ENCODE data around the gene UBE2S. TPM values are rescaled to one million over a fixed set of nuclear protein-coding genes. Genes with fewer than 3 reads are reported as not detected.

UBE2S gene
- total and polyA plus RNA-seq, 2 of the 8 experiments (the other 6 are each of a cell fraction or from before 2014, with no cell fraction given) = 398 to 530 TPM

DNA sequence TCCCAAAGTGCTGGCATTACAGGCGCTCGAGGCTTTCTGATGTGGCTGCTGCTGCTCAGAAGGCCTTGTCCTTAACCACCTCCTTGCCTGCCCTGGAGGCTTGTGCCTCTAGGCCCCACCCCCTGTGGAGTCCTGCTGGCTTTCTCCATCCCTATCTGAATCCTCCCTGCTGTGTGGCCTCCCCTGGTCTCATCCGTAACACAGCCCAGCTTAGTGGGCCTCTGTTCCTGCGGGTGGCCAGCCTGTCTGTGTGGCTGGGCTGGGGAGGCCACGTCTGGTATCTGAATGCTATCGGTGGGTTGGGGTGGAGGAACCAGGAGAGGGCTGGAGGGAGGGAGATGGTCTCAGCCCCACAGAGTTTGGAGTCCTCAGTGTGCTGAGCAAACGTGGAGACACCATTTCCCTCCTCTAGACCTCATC is 17.1 kb downstream of the UBE2S start (continued):
- no peak for TF ChIP-seq KDM1A (IDR thresholded peaks at IDR 0.05; ENCODE audit: borderline replicate concordance, low read length)
- TF ChIP-seq, protein P1, sequence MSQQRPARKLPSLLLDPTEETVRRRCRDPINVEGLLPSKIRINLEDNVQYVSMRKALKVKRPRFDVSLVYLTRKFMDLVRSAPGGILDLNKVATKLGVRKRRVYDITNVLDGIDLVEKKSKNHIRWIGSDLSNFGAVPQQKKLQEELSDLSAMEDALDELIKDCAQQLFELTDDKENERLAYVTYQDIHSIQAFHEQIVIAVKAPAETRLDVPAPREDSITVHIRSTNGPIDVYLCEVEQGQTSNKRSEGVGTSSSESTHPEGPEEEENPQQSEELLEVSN (IDR thresholded peaks at IDR 0.05) = no peak
- TF ChIP-seq EGR1 (IDR thresholded peaks at IDR 0.05; ENCODE audit: borderline replicate concordance, low read depth, low read length) = no peak
- TF ChIP-seq SIN3A (conservative IDR thresholded peaks at IDR 0.05 in 1 of 2, IDR thresholded peaks at IDR 0.05 in 1 of 2; ENCODE audit: low read depth in 1 of 2, low read length in 2 of 2) = no peak
- TF ChIP-seq ATF2 (IDR thresholded peaks at IDR 0.05; ENCODE audit: low read length) = no peak
- TF ChIP-seq POLR2AphosphoS5 (IDR thresholded peaks at IDR 0.05; ENCODE audit: low read depth, low read length) = no peak
- TF ChIP-seq EP300 (IDR thresholded peaks at IDR 0.05; ENCODE audit: borderline replicate concordance in 1 of 2, low read depth in 2 of 2, low read length in 2 of 2) = no peak

Data from H1 (cell line).